K562 (cell line): Measurements from ENCODE around the gene TTLL4. TPM values are rescaled to one million over a fixed set of nuclear protein-coding genes. Genes with fewer than 3 reads are reported as not detected.

Source experiments
- ARID2 ChIP-seq: fragments of 450-650 bp; IDR thresholded peaks from 2 replicates; pipeline ENCODE4 v1.6.1; 2017; ENCODE audit warnings: antibody characterized with exemption, mild to moderate bottlenecking
- BMI1 ChIP-seq: fragments of 150-350 bp; IDR thresholded peaks from 2 replicates; pipeline ENCODE4 v1.6.1; 2014; ENCODE audit warnings: low read length
- EHMT2 ChIP-seq: fragments of 450-650 bp; IDR thresholded peaks from 2 replicates; pipeline ENCODE4 v1.6.1; 2018; ENCODE audit warnings: antibody characterized with exemption
- ELF2 ChIP-seq: fragments of 250-450 bp; sonication (Bioruptor Pico); IDR thresholded peaks from 2 replicates; pipeline ENCODE4 v1.5.0; 2021; ENCODE audit warnings: mild to moderate bottlenecking
- ERF ChIP-seq: fragments of 450-650 bp; formaldehyde crosslinking; IDR thresholded peaks from 2 replicates; pipeline ENCODE4 v1.4.0; 2020; ENCODE audit warnings: mild to moderate bottlenecking, mixed read lengths
- HBP1 ChIP-seq: fragments of 450-650 bp; formaldehyde crosslinking; IDR thresholded peaks from 2 replicates; pipeline ENCODE4 v1.4.0; 2022; ENCODE audit warnings: missing genetic modification characterization
- JUND ChIP-seq, 2 experiments: IDR thresholded peaks; 2 replicates in 1 of 2; 3 replicates in 1 of 2; pipeline ENCODE4 v1.6.1; 2011; ENCODE audit warnings: borderline replicate concordance in 2 of 2, low read depth in 2 of 2, low read length in 2 of 2, improper control_type of control experiment in 1 of 2, missing biosample characterization in 1 of 2, missing genetic modification characterization in 1 of 2, missing genetic modification reagents in 1 of 2
- NEUROD1 ChIP-seq: fragments of 150-350 bp; IDR thresholded peaks from 2 replicates; pipeline ENCODE4 v1.6.1; 2014; ENCODE audit warnings: borderline replicate concordance, low read length, low read depth; ENCODE audit not compliant: partially characterized antibody
- POLR2G ChIP-seq: fragments of 200-400 bp; formaldehyde crosslinking; IDR thresholded peaks from 2 replicates; pipeline ENCODE4 v1.6.1; 2017; ENCODE audit warnings: low read depth, mild to moderate bottlenecking, antibody characterized with exemption, low read length, moderate library complexity
- RUNX1 ChIP-seq: sonication (generic); IDR thresholded peaks from 2 replicates; pipeline ENCODE4 v1.6.1; 2016; ENCODE audit warnings: antibody characterized with exemption, low read depth
- SMAD1 ChIP-seq: fragments of 150-350 bp; IDR thresholded peaks from 2 replicates; pipeline ENCODE4 v1.6.1; 2014; ENCODE audit warnings: low read length, low read depth; ENCODE audit not compliant: partially characterized antibody
- SMAD4 ChIP-seq: fragments of 250-450 bp; sonication (Bioruptor Pico); conservative IDR thresholded peaks from 2 replicates; pipeline ENCODE4 v1.8.0; 2021; ENCODE audit warnings: inconsistent platforms, mild to moderate bottlenecking, moderate library complexity
- SMARCA4 ChIP-seq: fragments of 450-650 bp; IDR thresholded peaks from 2 replicates; pipeline ENCODE4 v1.6.1; 2016
- VEZF1 ChIP-seq: fragments of 200-800 bp; sonication (Bioruptor generic); IDR thresholded peaks from 2 replicates; pipeline ENCODE4 v1.6.1; 2017; ENCODE audit warnings: missing genetic modification characterization, missing compliant biosample characterization
- ZBTB43 ChIP-seq: sonication (generic); formaldehyde crosslinking; IDR thresholded peaks from 2 replicates; pipeline ENCODE4 v1.8.0; 2023; ENCODE audit warnings: mild to moderate bottlenecking, missing genetic modification reagents
- ZNF12 ChIP-seq: sonication (generic); formaldehyde crosslinking; IDR thresholded peaks from 2 replicates; pipeline ENCODE4 v1.4.0; 2020; ENCODE audit warnings: mild to moderate bottlenecking, missing genetic modification reagents
- ZNF224 ChIP-seq: sonication (generic); formaldehyde crosslinking; IDR thresholded peaks from 2 replicates; pipeline ENCODE4 v1.8.0; 2022; ENCODE audit warnings: mild to moderate bottlenecking, missing genetic modification reagents
- ZNF239 ChIP-seq: fragments of 250-450 bp; sonication (Bioruptor Pico); IDR thresholded peaks from 2 replicates; pipeline ENCODE4 v1.4.0; 2020; ENCODE audit warnings: mild to moderate bottlenecking
- ZNF561 ChIP-seq: fragments of 450-650 bp; formaldehyde crosslinking; conservative IDR thresholded peaks from 2 replicates; pipeline ENCODE4 v1.4.0; 2020; ENCODE audit warnings: mild to moderate bottlenecking, moderate library complexity
- polyA plus RNA-seq, 8 experiments: library from polyadenylated mRNA; depleted of rRNA in 4 of 8; stranded (reverse) in 5 of 8; unstranded in 3 of 8; fragments of >200 nt; fragmentation: Nextera tagmentation in 2 of 8; fragmentation: Illumina TruSeq in 1 of 8; extraction: Ambion mirVana in 2 of 8; extraction: Trizol in 1 of 8; gene quantifications; 2 replicates each; pipeline versions ENCODE4 v1.2.1 to v1.2.3, GENCODE V29; 2011 to 2014; ENCODE audit warnings: inconsistent platforms in 1 of 8, missing spikeins in 1 of 8
- total RNA-seq, 7 experiments: library from RNA; depleted of rRNA in 6 of 7; stranded (reverse); fragments of >200 nt in 6 of 7; fragmentation: Illumina TruSeq in 2 of 7; extraction: Trizol in 2 of 7; gene quantifications; 2 replicates each; pipeline versions ENCODE4 v1.2.1 to v1.2.3, GENCODE V29; 2011 to 2021; ENCODE audit warnings: low replicate concordance in 1 of 7
- TF ChIP-seq, protein P1 (sequence below): fragments of 250-450 bp; sonication (Bioruptor Pico); IDR thresholded peaks from 2 replicates; pipeline ENCODE4 v1.8.0; 2021; ENCODE audit warnings: mild to moderate bottlenecking, moderate library complexity
- TF ChIP-seq, protein P2 (sequence below): fragments of 450-650 bp; formaldehyde crosslinking; conservative IDR thresholded peaks from 2 replicates; pipeline ENCODE4 v1.4.0; 2022; ENCODE audit warnings: mild to moderate bottlenecking, missing genetic modification characterization

Gene TTLL4
- total and polyA plus RNA-seq, 9 of the 15 experiments (the other 6 are each of a cell fraction or from before 2014, with no cell fraction given), result 12.6 to 67.5 (median 24.5) TPM

DNA sequence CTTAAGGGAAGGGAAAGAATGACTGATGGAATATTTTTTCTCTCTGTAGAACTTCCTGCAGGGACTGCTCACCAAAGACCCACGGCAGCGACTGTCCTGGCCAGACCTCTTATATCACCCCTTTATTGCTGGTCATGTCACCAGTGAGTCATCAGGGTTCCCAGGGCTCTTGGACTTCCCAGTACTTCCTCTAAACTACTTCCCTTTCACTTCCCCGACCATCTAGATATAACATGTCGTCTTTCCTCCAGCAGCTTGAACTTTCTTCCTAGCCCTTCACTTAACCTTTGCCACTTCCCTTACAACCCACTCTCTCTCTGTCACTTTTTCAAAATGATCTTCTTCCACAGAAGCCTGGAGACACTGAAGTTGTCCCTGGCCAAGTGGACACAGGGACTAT, 31.5 kb upstream of the TTLL4 start (continued):
- TF ChIP-seq ZNF561 (CRISPR knock-in tag) (no peak), ELF2 (CRISPR knock-in tag) (no peak), SMARCA4 (peak; percentile 67), SMAD1 (no peak), ZNF12 (CRISPR knock-in tag) (no peak), NEUROD1 (no peak), JUND (IDR thresholded peaks at IDR 0.05; ENCODE audit: borderline replicate concordance, low read depth, low read length) (peak; percentile 92), JUND (tag; IDR thresholded peaks at IDR 0.05; ENCODE audit: borderline replicate concordance, low read depth, low read length) (peak; percentile 87; the same call in 2 of the 3 replicates), ARID2 (no peak), VEZF1 (CRISPR knock-in tag) (no peak), ZNF224 (CRISPR knock-in tag) (no peak), EHMT2 (peak; percentile 83; the same call in 1 of the 2 replicates), ERF (no peak), ZNF239 (no peak), SMAD4 (CRISPR knock-in tag) (no peak), BMI1 (no peak), ZBTB43 (CRISPR knock-in tag) (no peak), HBP1 (no peak), RUNX1 (no peak), POLR2G (no peak)
- TF ChIP-seq, protein P1, sequence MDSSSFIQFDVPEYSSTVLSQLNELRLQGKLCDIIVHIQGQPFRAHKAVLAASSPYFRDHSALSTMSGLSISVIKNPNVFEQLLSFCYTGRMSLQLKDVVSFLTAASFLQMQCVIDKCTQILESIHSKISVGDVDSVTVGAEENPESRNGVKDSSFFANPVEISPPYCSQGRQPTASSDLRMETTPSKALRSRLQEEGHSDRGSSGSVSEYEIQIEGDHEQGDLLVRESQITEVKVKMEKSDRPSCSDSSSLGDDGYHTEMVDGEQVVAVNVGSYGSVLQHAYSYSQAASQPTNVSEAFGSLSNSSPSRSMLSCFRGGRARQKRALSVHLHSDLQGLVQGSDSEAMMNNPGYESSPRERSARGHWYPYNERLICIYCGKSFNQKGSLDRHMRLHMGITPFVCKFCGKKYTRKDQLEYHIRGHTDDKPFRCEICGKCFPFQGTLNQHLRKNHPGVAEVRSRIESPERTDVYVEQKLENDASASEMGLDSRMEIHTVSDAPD (CRISPR knock-in tag), result no peak
- TF ChIP-seq, protein P2, sequence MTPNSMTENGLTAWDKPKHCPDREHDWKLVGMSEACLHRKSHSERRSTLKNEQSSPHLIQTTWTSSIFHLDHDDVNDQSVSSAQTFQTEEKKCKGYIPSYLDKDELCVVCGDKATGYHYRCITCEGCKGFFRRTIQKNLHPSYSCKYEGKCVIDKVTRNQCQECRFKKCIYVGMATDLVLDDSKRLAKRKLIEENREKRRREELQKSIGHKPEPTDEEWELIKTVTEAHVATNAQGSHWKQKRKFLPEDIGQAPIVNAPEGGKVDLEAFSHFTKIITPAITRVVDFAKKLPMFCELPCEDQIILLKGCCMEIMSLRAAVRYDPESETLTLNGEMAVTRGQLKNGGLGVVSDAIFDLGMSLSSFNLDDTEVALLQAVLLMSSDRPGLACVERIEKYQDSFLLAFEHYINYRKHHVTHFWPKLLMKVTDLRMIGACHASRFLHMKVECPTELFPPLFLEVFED (CRISPR knock-in tag), result no peak
